Measurements from ENCODE around the gene DPEP3.
A peak's percentile ranks its signal among the peaks of the same experiment; 100 is the strongest.
"Not testable (repeated sequence)": the region's sequence is repeated elsewhere in the genome, so short reads cannot be mapped to it uniquely, and the experiment has no call there.

DNA sequence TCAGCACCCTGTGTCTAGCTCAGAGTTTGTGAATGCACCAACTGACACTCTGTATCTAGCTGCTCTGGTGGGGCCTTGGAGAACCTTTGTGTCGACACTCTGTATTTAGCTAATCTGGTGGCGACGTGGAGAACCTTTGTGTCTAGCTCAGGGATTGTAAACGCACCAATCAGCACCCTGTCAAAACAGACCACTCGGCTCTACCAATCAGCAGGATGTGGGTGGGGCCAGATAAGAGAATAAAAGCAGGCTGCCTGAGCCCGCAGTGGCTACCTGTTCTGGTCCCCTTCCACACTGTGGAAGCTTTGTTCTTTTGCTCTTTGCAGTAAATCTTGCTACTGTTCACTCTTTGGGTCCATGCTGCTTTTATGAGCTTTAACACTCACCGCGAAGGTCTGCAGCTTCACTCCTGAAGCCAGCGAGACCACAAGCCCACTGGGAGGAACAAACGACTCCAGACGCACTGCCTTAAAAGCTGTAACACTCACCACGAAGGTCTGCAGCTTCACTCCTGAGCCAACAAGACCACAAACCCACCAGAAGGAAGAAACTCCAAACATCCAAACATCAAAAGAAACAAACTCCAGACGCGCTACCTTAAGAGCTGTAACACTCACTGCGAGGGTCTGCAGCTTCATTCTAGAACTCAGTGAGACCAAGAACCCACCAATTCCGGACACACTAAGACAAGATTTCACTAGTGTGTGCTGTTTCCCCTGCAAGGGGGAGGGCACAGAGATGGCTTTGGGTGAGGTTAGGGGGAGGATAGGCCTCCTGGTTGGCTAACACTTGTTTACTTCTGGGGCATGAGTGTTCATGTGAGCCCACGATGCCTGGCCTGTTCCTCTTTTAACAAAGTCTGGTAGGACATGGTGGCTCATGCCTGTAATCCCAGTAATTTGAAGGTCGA is 18.7 kb upstream of the DPEP3 start, which contains the start of gene DPEP2:
- peak in 1 of 3 donors; percentile 23 for TF ChIP-seq POLR2A (IDR thresholded peaks at IDR 0.05)
- TF ChIP-seq, protein P1, sequence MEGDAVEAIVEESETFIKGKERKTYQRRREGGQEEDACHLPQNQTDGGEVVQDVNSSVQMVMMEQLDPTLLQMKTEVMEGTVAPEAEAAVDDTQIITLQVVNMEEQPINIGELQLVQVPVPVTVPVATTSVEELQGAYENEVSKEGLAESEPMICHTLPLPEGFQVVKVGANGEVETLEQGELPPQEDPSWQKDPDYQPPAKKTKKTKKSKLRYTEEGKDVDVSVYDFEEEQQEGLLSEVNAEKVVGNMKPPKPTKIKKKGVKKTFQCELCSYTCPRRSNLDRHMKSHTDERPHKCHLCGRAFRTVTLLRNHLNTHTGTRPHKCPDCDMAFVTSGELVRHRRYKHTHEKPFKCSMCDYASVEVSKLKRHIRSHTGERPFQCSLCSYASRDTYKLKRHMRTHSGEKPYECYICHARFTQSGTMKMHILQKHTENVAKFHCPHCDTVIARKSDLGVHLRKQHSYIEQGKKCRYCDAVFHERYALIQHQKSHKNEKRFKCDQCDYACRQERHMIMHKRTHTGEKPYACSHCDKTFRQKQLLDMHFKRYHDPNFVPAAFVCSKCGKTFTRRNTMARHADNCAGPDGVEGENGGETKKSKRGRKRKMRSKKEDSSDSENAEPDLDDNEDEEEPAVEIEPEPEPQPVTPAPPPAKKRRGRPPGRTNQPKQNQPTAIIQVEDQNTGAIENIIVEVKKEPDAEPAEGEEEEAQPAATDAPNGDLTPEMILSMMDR (IDR thresholded peaks at IDR 0.05 in 8 of 11, conservative IDR thresholded peaks at IDR 0.05 in 3 of 11): not testable (repeated sequence)
